COR-L47 (cell line): Measurements from ENCODE around the gene KIT.

ENCODE experiments used
- DNase-seq: peaks from one replicate; lab custom pipeline; 2025; lab: John Stamatoyannopoulos, UW

The KIT gene

DNA sequence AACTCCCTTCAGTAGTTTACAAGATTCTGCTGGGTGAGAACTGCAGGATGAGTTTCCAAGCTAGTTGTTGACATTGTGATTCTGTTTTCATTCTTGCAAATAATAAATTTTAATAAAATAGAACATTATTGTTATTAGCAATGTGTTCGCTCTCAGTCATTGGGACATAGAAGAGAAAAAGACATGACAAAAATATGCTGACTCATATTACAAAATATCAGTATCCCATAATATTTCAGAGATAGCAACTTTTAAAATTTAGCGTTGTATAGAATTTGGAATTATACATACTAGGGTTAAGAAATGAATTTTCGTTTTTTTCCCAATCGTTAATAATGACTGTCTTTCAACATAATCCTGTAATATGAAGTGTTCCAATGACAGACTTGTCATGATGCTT is 45.4 kb downstream of the KIT start:
- no peak for DNase-seq

DNA sequence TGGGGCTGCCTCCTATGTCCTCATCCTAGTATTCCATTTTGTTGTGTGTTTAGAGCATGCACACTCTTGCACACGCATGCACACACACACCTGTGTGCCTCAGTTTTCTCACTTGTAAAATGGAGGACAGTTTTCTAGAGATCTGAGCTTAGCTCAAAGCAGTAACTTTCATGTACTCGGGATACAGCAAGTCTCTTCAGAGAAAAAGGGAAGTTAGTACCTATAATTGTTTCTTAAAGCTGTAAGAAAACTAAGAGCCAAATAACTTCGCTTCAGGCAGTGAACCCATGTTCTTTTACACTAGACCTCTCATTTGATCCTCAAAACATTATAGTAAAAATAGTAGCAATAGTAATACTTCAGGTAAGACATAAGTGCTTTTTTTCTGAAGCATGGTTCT is 49.6 kb downstream of the KIT start:
- DNase-seq: no peak

DNA sequence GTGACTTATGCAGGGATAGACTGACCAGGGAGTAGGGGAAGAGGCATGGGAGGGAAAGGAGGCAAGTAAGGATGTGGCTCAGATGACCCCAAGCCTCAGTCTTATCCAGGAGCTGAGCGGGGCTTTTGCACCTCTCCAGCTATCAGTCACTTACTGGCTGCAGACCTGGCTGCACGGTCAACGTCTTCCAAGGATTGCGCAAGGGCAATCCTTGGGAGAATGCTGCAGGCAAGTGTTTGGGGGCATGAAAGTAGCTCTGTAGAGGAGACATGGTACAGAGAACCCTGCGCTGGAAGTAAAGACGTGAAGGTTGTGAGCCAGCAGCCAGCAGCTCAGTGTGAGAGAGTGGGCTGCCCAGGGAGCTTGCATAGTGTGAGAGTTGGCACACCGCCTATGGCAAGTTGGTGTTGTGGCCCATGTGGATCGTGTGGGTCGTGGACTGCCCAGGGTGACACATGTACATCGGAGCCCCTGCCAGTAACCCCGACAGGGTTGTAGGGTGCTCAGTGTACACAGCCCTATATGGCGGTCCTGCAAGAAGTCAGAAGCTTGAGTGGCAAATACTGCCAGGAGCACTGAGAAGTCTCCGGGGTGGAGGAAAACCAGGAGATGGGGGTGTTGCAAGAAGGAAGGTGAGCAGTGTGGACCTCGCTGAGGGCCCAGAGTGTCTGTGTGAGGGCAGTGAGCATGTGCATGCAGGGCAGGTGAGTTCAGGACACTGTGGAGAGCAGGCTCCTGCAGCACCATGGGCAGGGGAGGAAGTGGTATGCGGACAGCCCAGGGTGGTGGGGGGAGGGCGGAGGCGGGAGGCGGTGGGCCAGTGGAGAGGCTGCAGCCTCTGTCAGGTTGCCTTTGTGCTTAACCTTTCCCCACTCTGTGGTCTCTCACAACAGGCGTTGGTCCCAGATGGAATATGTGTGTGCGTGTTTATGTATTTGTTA is 50.9 kb downstream of the KIT start:
- no peak for DNase-seq

DNA sequence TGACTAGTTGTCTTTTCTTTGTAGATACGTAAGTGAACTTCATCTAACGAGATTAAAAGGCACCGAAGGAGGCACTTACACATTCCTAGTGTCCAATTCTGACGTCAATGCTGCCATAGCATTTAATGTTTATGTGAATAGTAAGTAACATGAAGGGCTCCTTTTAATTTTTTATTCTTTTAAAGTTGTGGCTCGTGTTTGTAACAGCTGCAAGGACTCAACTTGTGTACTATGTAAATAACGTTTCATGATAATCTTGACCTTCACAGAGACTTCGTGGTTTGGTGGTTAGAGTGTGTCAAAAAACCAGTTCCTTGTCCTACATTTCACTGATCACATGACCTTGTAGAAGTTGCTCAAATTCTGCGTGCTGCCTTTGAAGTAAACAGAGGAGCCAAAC is 51.6 kb downstream of the KIT start:
- no peak for DNase-seq

DNA sequence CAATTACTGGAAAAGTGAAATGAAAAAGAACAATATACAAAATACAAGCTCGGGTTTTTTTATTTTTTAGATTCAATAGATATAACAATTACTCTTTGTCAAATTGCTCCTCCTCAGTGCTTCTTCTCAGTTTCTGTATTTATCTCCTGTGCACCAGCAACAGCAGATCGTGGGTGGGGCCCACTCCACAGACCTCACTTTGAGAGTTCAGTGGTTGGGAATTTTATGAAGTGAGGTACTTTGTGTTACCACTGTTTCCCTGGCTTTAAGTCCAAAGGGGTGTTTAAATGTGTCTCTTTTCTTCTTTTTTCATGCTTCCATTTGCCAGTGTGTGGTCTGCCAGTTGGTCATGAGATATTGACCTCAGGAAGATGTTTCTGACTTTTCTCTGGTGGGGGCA is 54.4 kb downstream of the KIT start:
- no peak for DNase-seq

DNA sequence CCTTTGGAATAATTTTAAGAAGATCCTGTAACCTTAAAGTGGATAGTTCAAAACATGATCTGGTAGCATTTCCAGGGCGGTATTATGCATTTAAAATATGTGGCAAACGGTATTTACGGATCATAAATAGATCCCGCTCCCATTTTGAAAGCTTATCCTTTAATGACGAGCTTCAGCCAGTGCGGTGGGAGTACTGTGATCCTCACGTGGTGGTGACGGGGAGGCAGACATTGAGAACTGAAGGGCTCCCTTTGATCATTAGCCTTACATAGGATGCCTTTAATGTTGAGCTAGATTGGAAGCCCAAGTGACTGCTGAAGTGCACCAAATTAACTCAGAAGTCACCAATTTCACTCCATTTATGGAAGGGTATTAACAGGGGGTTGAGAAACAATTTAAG is 56.9 kb downstream of the KIT start:
- DNase-seq: no peak

DNA sequence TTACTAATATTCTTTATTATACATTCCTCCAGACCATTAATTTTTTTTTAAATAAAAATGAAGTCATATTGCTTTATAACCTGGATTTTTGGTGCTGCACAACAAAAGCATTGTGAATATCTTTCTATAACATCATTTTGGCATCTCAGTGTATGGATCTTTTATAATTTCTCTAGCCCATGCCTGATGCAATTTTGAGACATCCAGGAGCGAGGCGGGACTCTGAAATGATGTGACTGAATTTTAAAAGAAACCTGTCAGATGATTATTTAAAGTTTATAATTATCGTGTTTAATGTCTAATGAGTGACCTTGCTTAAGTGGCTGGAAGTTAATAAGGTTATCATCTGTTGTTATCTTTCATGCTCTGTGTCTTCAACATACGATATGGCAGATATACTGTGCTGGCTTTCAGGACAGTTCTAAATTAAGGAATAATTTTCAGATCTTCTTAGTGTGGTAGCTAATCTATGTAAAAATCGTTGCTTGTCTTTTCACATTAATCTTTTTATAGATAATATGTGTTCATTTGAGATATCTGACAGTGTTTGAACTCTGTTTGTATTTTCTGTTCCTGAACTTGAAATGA is 58.8 kb downstream of the KIT start:
- DNase-seq: no peak

DNA sequence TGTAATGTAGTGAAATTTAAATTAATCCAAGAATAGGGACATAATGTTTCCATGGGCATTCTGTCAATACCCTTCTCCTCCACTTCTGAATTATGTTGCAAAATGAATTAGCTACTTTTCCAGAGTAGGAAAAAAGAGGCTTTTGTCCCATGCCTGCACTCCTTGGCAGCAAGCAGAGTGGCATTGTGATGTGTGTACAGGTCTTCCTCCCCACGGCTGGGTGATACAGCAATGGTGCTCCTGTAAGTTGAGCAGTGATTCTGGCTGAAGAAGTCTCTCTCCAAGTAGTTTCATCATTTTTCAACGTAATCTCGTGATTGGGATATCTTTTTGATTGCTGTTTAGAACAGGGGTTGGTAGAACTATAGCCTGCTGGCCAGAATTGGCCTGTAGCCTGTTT is 59.9 kb downstream of the KIT start:
- DNase-seq: no peak

DNA sequence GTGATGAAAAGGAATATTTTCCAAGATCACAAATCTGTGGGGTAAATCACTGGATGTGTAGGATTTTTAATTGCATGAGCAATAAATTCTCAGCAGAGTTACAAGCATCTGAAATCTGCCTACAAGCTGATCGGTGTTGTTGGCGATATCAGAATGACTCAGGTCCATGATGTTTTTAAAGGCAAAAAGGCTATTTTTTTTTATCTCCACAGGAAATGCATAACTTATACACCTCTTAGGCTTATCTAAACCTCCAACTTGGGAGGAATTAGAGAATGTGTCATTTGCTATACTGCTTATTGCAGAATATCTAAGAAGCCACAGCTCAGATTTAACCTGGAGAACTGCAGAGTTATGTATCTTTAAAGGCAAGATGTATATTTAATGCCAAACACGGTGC is 61.6 kb downstream of the KIT start:
- DNase-seq: no peak

DNA sequence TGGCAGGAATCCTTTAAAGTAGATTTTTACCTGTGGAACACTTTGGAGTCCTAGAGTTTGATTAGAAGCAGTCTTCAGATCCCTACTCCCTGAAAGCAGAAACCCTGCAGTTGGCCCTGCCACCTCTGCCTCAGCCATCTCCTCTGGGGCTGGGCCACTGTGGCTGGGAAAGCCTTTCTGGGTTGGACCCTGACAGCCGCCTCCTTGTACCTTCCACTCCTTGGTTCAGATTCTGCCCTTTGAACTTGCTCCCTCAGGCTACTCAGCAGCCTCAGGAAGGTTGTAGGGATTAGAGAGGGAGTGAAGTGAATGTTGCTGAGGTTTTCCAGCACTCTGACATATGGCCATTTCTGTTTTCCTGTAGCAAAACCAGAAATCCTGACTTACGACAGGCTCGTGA is 65.5 kb downstream of the KIT start:
- no peak for DNase-seq

DNA sequence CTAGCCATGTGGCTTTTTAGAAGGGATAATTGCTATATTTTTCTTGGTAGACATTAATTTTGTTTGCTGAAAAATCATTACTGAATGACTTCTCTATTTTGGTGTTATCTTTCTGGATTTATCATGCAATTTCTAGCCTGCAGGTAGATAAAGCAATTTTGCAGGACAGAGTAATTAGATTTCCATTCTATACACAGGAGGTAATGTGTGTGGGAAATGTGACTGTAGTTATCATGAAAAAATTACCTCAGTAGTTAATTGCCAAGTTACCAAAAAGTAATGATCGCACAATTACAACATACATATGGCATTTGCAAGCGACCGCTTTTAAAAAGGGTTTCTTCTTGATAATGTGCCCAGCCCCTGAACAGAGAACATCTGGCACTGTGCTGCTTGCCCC is 66.1 kb downstream of the KIT start:
- no peak for DNase-seq

DNA sequence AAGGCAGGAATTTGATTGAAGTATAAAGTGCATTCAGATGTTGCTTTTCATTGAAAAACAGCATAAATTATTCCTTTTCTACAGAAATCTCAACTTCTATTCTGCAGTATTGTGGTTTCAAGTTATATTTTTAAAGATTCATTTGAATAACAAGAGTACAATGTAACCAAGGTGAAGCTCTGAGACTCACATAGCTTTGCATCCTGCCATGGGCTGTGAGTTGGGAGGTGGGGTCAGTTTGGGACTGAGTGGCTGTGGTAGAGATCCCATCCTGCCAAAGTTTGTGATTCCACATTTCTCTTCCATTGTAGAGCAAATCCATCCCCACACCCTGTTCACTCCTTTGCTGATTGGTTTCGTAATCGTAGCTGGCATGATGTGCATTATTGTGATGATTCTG is 69.2 kb downstream of the KIT start:
- DNase-seq: no peak

DNA sequence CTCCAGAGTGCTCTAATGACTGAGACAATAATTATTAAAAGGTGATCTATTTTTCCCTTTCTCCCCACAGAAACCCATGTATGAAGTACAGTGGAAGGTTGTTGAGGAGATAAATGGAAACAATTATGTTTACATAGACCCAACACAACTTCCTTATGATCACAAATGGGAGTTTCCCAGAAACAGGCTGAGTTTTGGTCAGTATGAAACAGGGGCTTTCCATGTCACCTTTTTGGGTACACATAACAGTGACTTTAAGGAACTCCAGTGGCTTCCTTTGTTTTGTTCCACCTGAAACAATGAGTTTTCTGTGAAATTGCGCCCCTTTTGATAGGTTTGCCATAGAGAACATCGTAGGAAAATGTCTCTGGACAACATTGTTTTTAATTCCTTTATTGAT is 69.6 kb downstream of the KIT start:
- DNase-seq: no peak

DNA sequence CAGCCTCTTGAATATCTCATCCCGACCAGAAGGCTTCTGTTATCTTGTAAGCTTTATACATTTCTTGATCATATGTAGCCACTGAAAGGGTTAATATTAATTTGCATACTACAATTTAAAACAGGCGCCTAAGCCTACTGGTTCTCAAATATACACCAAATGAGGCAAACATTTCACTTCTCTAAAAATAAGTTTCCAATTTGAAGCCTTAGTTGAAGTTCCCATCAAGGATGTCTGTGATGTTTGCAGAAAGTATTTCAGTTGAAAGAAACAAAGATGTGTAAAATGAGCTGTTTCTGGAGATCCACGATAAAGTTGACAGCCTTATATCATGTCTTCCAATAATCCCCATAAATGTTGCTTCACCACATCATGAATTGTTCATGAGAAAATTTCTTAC is 70.6 kb downstream of the KIT start:
- DNase-seq: no peak

DNA sequence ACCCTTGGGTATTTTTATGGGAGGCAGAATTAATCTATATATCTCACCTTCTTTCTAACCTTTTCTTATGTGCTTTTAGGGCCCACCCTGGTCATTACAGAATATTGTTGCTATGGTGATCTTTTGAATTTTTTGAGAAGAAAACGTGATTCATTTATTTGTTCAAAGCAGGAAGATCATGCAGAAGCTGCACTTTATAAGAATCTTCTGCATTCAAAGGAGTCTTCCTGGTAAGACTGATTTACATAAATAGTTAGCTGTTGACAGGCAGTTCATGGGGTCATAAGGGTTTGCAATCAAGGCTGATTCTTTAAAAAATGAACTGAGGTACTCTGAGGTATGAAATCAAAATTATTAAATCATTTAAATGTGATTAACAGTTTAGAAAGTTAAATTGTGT is 71.5 kb downstream of the KIT start:
- DNase-seq: no peak

DNA sequence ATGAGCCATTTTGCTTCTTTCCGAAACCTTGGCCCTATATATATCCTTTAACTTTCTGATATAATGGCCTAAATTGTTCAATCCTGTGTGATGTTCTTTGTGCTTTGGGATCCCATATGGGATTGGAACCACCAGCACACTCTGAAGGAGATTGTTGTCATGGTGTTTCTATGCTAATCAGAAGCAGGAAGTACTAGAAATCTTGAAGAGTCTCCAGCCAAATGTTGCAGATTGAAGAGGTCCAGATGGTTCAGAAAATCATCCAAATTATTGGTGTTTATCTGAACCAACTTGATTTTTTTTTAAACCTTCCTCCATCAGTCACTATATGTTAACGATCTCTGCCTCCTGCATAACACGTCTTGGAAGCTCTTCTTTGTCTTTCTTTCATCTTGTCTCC is 72.8 kb downstream of the KIT start:
- DNase-seq: no peak

DNA sequence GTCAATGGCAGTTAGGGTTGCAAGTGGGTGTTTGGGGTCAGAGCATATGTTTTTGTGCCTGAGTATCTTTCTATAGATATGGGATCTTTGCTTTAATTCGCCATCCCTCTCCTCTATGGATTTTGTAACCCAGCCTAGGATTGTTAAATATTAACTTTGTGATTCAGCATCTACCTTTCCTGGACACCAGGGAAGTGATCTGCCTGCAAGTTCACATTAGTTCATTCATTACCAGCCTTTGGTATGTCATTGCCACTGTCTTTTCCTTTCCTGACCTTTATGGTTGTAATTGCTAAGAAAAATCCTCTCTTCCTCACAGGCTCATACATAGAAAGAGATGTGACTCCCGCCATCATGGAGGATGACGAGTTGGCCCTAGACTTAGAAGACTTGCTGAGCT is 73.8 kb downstream of the KIT start:
- DNase-seq: no peak

DNA sequence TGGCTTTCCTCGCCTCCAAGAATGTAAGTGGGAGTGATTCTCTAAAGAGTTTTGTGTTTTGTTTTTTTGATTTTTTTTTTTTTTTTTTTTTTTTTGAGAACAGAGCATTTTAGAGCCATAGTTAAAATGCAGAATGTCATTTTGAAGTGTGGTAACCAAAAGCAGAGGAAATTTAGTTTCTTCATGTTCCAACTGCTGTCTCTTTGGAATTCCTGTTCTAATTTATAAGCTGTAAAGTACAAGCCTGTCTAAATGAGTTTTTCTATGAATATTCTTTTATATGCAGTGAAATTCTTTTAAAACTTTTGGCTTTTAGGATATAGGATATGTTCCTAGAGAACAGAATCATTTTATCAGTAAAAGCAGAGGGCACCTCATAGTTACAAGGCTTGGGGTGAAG is 74.2 kb downstream of the KIT start:
- DNase-seq: no peak

DNA sequence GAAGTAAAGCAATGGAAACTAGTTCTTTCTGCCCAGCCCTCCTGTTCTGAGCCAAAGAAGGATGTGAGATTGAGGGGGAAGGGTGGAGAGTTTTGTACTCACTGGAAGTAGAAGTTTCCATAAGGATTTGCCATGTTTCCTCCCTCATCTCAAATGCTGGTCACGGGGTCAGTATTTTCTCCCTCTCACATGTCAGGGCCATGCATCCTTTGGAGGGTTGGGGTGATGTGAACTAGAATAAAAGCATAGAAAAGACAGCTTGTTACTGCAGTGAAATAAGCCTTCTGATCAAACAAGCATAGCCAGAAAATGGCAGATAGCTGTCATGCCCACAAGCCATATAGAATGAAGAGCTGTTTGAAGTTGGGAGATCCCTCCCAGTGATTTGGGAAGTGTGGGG is 79.7 kb downstream of the KIT start:
- no peak for DNase-seq

DNA sequence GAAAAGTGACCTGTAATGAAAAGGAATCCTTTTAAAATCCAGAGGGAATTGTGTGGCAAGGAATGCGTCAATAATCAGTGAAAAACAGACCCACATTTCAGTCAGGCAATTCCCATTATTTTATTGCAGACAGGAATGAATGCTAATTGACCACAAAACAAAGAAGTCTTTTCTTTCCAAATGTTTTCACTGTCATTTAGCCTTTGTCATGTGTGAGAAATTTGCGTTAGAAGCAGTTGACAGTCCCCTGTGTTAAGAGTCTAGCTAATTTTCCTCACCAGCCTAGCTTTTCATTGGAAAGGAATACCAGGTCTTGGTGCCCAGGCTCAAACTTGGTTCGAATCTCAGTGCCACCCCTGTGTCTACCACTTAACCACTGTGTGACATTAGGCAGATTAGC is 83.4 kb downstream of the KIT start:
- no peak for DNase-seq

DNA sequence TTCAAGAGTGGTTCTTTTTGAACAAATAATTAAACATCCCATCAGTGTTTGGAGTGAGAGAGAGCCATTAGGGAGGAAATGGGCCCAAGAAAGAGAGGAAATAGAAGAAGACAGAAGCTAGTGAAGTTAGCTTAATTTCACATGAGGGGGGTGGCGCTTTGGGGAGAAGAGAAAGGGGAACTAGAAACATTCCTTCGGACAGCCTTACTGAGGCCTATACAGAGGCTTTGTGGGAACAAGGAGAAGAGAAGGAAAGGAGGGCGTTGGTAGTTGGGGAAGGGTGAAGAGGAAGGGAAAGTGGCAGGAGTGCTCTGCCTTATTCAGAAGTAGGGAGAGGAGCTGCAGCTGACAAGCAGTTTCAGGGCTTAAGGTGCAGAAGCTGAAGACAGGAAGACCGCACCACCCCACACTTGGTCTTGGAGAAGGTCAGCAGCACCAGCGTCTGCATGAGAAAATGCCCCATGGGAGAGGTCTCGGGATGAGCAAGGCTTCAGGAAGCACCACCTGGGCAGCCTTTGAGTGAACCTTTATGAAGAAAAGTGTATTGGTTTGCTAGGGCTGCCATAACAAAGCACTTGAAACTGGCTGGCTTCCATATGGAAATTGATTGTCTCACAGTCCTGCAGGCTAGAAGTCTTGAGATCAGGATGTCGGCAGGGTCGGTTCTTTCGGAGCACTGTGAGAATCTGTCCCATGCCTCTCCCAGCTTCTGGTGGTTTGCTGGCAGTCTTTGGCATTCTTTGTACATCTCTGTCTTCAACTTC is 85.1 kb downstream of the KIT start:
- no peak for DNase-seq

DNA sequence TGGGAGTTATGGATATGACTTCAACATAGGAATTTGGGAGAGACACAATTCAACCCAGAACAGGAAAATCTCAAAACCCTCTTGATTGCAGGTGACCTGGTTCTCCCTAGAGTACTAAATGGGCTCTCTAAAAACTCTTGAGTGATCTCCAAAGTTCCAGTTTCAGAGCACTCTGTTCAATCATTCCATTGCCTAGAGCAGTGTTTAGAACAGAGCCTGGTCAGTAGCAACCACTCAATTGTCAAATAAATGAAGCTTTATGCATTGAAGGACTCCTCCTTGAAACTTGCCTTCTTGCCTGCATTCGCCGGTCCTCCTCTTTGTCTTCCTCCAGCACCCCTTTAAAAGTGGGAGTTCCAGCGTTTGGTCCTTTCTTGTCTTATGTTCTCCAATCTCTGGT is 85.8 kb downstream of the KIT start:
- DNase-seq: no peak

DNA sequence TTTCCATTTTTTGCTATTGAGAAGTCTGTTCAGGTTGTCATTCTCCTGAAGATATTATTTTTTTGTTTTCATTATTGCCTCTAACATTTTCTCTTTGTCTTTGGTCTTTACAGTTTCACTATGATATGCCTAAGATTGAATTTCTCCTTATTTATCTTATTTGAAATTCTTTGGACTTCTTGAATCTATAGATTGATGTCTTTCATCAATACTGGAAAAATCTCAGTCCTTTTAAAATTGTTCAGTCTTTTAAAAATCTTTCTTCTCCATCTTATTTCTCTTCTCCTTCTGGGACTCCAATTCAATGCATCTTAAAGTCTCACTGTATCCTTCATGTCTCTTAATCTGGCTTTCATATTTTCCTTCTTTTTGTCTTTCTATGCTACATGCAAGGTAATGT is 86.7 kb downstream of the KIT start:
- DNase-seq: no peak
